GM10847 (cell line): ENCODE data around the gene VSTM2L.

ENCODE experiments used
- POLR2A ChIP-seq: IDR thresholded peaks from 2 replicates; pipeline ENCODE4 v1.6.1; 2011; ENCODE audit not compliant: insufficient read length; ENCODE audit errors: extremely low read depth

The VSTM2L gene, protein sequence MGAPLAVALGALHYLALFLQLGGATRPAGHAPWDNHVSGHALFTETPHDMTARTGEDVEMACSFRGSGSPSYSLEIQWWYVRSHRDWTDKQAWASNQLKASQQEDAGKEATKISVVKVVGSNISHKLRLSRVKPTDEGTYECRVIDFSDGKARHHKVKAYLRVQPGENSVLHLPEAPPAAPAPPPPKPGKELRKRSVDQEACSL

DNA sequence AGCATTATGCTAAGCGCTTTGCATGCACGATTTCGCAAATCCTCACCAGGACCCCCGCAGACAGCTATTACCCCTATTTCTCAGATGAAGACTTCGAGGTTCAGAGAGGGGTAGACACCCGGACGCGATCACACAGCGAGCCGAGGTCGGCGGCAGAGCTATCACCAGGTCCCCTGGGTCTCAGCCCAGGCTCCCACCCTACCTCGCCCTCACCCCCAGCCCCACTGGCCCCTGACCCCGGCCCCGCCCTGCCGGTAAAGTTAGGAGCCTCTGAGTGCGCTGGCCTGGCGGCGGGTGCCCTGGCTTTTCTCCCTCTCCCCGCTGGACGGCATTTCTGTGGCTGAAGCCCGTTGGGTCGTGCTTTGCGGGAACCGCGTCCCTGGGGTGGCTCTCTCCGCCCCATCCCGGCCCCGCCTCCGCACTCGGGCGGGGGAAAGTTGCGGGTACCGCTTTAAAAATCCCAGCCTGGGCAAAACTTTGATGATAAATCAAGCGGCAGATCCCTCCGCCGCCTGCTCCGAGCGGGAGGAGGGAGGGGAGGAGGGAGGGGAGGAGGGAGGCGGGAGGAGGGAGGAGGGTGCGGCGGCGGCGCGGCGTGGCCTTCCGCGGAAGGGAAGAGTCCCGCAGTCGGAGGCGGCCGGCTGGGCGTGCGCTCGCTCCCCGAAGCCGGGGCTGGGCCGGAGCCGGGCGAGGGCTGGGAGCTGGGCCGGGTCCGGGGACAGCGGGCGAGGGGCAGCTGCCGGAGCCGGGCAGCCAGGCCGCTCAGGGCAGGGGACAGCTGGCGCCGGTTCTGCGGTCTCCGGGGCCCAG lies at the start of gene VSTM2L:
Gene VSTM2L, plus strand, starts transcription at position 624 of the 810 bp plus-strand sequence. CDS start 224 bp downstream, outside the sequence.
- no peak for TF ChIP-seq POLR2A

DNA sequence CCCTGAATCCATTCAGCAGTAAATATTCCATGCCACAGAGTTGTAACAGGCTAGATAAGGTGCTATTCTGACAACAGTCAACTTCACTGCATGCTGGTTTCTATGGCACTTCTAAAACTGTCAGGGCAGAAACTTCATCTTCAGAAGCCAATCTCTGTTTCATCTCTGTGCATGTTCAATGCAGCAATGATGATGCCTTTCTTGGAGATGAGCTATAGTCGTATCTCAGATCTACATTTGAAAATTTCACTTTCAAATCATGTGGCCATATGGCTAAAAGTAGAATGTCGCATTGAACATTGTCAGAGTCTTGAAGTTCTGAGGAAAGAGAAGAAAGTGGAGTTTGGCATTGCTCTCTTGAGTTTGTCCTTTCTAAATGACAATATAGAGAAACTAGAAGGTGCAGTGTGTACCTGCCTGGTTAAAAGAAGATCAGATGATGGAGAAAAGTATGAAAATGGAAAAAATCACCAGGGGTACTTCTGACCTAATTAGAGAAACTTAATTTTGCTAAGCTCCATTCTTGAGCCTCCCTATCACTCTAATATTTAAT lies 49.0 kb upstream of the VSTM2L start:
- no peak for TF ChIP-seq POLR2A

DNA sequence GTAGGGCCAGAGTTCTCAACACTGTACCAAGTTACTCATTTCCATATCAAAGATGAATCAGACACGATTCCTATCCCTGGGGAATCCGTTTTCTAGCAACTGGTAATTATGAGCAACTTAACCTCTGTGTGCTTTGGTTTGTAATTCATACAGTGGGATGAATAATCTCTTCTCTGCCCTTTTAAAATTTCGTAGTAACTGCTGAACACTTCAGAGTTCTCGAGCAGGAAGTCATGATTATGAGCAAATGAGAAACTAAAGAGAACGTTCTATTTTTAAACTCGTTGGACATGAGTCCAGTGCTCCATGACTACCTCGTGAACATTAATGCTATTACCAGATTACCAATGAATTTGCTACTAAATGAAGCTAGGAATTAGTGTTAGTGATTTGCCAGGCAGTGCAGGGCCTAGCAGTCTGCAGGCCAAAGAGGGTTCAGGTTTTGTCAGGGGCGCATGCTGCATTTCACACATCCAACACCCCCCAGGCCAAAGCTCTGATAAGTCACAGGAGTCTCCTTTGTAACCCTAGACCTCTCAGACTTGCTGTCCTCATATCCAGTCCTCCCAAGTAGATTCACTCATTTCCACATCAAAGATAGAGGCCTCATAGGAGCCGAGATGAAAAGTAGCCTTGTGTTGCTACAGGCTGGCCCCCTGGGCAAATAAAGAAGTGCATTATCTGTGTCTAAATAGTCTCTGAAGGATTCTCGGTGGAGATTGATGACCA lies 45.8 kb upstream of the VSTM2L start:
- no peak for TF ChIP-seq POLR2A

DNA sequence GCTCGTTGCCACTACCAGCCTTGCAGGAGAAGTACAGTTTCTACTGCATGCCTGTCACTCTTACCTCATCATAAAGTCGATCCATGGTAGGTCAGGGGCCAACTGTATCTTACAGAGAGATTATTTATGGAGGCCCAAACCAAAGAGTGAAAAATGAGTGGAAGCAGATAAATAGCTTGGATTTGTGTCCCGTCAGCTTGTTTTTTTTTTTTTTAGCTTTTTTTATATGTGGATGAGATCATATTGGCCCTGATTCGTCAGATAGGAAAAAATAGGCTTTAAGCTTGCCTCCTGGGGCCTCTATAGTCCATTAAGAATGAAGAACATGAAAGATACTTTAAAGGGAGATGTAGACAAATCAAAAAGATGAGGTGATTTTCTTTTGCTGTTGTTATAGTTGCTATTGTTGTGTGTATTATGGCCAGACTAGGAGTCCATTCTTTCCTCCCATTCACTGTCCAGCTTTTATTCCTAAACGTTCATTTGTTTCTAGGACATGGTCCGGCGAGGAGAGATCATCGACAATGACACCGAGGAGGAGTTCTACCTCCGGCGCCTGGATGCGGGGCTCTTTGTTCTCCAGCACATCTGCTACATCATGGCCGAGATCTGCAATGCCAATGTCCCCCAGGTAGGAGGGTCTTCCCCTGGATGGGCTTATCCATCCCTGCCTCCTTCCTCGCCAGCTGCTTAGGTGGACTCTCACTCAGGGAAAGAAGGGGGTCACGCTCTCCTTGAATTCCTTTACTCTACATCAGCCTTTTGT lies 43.3 kb upstream of the VSTM2L start:
- no peak for TF ChIP-seq POLR2A

DNA sequence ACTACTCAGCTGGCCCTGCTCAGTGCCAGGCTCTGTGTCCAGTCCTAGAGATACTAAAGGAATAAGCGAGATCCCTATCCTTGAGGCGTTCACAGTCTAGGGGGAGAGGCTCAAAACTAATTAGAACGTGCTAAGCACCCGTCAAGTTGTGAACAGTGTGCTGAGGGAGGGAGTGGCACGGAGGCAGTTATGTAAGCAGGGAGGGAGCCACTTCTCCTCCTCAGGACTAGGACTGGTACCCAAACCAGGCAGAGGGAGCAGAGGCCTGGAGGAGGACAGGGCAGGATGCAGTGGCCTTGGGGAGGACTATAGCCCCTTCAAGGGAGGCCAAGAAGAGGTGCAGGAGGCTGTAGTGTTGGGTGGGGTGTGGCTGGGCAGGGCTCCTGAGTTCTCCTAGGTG lies 39.6 kb upstream of the VSTM2L start:
- no peak for TF ChIP-seq POLR2A

DNA sequence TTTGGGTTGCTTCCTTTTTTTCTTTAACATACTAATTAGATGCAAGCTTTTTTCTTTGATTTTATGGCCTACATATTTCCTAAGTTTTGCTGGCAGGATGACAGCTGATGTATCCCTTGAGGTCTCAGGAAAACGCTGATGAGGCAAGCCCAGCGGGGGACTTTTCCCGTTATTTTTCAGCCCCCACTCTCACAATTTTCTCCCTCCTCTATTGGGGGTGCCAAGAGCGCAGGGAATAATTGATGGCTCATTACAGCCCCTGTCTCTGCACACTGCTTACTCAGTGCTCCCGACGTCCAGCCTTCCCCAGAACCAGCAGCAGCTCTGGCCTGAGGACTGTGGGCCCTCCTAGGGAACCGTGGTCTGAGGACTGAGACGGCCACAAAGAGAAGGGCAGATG lies 38.6 kb upstream of the VSTM2L start:
- TF ChIP-seq POLR2A = no peak

DNA sequence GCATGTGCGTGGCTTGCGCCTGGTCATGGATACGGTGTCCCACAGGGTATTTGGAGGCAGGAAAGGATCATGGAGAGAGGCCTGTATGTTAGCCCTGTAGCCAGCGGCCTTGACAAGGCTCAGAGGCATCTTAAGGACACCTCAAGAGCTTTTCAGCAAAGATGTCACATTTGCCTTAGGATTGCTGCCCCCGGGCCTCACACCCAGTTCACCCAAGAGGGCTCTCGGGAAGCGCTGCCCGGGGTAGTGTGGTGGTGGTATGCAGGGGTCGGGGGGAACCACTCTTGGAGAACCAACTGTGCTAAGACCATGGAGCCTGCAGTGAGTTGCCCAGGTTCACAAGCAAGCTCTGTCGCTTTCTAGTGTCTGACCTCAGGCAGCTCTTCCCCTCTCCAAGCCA lies 36.9 kb upstream of the VSTM2L start:
- no peak for TF ChIP-seq POLR2A

DNA sequence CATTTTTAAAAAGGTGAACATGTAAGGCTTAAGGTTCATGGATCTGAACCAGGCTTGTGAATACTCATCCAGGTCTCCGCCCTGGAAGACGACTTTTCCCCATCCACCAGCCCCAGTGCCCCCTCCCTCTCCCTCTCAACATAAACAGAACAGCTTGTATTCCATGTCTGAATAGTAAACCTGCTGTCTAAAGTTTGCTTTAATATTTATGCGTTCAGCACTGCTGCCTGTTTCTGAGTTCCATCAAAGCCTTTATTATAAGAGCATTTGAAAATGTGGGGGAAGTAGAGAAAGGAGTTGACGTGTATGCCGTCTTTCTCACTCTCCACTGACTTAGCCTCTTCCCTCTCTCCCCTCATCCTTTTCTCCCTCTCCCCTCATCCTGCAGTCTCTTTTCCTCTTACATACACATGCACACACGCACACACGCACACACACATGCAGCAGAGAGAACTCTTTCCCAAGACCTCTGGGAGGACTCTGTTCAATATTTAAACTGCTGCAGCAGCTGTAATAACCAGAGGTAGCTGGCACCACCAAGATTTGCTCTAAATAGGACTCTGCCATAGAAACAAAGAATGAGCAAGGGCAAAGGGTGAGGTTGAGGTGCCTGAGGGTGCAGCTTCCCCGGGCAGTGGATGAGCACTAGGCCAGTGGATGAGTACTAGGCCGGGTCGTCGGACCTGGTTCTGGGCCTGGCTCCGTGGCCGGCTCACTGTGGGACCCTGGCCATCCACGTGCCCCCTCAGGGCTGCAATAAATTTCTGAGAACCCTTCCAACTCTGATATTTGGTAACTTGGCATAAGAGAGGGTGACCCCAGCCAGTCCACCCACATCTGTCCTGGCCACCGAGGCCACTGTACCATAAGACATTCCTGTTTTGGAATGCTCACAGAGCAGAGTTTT lies 35.4 kb upstream of the VSTM2L start:
- TF ChIP-seq POLR2A = no peak

DNA sequence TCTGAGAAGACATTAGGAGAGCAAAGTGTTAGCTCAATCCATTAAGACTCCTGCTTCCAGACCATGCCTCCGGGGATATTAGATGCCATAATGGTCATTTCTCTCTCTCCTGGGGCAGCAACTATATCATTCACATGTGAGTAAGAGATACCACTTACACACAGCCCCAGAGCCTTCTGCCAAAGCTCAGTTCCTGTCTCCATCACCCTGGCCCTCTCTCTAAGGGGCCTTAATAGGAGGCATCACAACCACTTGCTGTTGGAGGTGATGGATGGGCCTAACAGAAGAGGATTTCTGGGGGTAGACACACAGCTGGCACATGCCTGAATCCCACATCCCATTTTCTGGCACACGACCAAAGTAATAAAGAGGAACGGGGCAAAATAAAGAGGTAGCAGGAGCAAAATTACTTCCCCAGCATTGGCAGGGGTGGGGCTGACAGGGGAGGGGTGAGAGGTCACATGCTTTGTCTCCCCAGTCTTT lies 34.0 kb upstream of the VSTM2L start:
- TF ChIP-seq POLR2A = no peak

DNA sequence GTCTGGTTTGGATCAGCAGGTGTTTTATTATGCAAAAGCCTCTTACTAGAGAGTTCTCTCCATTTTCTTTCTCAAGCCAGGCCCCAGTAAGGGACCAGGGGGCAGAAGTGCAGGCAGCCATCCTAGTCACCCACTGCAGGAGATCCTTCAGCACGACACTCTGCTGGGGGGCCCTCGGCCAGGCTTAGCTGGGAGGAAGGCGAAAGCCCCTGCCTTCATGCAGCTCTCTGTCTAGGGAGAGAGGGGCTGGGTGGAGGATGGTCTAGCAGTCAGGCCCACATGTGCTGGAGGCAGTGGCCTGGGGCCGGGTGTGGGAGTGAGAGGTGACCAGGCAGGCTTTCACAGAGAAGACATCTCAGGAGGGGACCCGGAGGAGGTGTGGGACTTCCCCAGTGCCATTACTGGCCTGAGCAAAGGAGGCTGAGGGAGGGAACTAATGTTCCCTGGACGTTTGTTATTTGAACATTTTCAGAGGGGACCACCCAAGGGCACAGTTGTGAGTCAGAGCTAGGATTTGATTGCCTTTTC lies 33.5 kb upstream of the VSTM2L start:
- TF ChIP-seq POLR2A = no peak

DNA sequence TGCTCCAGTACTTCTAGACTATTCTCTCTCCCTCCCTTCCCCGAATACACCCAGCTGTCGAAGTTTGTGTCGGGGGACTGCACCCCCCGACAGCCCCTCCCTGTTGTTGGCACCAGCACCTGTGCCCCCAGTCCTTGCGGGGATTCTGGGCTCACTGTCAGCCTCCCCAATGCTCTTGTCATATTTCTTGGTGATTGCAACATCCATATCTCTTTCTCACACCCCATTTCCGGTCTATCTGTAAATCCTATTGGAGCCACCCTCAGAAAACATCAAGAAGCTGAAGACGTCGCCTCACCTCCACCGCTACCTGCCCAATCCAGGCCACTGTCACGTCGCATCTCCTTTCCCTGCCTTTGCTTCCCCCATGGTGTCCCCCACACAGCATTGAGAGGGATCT lies 32.6 kb upstream of the VSTM2L start:
- TF ChIP-seq POLR2A = no peak

DNA sequence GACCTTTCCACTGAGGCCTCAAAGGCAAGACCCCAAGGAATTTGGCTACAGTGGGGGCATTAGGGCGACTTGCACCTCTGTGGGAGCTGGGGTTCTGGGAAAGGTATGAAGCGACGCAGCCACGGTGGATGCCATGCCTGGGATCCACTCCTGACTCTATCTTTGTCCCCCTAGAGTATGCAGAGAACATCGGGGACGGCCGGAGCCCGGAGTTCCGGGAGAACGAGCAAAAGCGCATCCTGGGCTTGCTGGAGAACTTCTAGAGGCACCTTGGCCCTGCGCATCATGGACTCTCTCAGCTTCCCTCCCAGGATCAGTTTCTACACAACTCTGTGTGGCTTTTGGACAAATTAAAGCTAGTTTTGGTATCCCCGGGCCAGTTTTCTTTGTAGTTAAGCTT lies 31.2 kb upstream of the VSTM2L start:
- TF ChIP-seq POLR2A = no peak

DNA sequence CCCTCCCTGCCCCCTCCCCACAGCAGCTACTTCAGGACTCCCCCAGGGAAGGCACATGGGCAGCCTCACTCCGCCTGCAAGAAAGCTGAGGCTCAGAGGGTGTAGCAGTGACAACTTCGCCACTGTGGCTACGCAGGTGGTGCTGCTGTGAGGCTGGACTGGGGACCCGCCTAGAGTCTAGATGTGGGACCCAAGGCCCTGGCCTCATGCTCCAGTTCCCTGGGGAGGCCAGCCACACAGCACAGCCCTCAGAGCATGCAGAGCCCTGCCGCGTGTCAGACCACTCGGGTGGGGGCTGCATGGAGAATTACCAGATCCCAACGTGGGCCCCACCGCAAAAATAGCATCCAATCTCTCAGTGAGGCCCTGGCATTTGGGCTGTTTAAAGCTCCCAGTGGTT lies 30.8 kb upstream of the VSTM2L start:
- no peak for TF ChIP-seq POLR2A

DNA sequence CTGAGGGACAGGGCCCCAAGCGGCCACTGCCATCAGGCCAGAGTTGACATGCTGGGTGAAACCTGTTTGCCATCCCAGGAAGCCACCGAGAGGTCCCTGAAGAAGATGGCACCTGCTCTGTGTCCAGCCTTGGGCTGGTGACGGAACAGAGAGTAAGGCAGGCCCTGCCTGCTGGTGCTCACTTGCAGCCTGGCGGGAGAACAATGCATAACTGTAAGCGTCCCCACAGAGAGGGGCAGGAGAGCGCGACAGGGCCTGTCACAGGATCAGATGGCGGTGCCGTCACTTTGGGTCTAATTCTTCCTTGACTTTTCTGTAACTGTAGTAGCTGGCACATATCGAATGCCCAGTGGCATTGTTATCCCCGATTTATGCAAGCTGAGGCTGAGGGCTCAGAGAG lies 29.0 kb upstream of the VSTM2L start:
- no peak for TF ChIP-seq POLR2A
